Prostate gland (tissue), 2 donors: ENCODE measurements around the gene PC. TPM values are rescaled to one million over a fixed set of nuclear protein-coding genes. Genes with fewer than 3 reads are reported as not detected.
A peak's percentile ranks its signal among the peaks of the same experiment; 100 is the strongest.

Source experiments
- DNase-seq: peaks from one replicate; pipeline ENCODE4 v3.0.0-alpha.2; 2019; ENCODE audit warnings: low spot score
- H3K27ac ChIP-seq, 2 donors: fragments of 200-600 bp; sonication (generic); 2 replicates each; pipeline ENCODE4 v1.5.1; 2017 to 2019
- H3K27me3 ChIP-seq: fragments of 200-600 bp; sonication (generic); replicated peaks from 2 replicates; pipeline ENCODE4 v1.5.1; 2019; ENCODE audit not compliant: insufficient read depth
- H3K36me3 ChIP-seq, 2 donors: fragments of 200-600 bp; sonication (generic); 1 replicate in 1 of 2; 2 replicates in 1 of 2; pipeline versions ENCODE4 v1.5.1 to v1.8.1; 2017 to 2019
- H3K4me1 ChIP-seq: fragments of 200-600 bp; sonication (generic); replicated peaks from 2 replicates; pipeline ENCODE4 v1.5.1; 2019
- H3K4me3 ChIP-seq, 2 donors: fragments of 200-600 bp; sonication (generic); 2 replicates each; pipeline ENCODE4 v1.5.1; 2017 to 2019
- H3K9me3 ChIP-seq: fragments of 200-600 bp; sonication (generic); 2 replicates; pipeline ENCODE4 v1.5.1; 2017
- CTCF ChIP-seq, 4 experiments: fragments of 200-600 bp in 2 of 4; fragments of 450-650 bp in 2 of 4; sonication (generic) in 2 of 4; IDR thresholded peaks; 1 replicate in 3 of 4; 2 replicates in 1 of 4; pipeline ENCODE4 v1.5.1; 2016 to 2019; ENCODE audit warnings: antibody characterized with exemption in 4 of 4, mild to moderate bottlenecking in 2 of 4, moderate library complexity in 2 of 4
- POLR2A ChIP-seq: fragments of 450-650 bp; IDR thresholded peaks from one replicate; pipeline ENCODE4 v1.6.1; 2016; ENCODE audit warnings: antibody characterized with exemption, mild to moderate bottlenecking
- POLR2AphosphoS5 ChIP-seq: sonication (generic); formaldehyde crosslinking; IDR thresholded peaks from one replicate; pipeline ENCODE4 v1.6.1; 2017; ENCODE audit warnings: antibody characterized with exemption
- WGBS: methylation state at CpG from one replicate; pipeline ENCODE4 v1.1.5; 2018; 5-methylcytosine and 5-hydroxymethylcytosine counted together
- intact Hi-C: fragments of 100-400 bp; cut with DNase I; formaldehyde crosslinking; loops from one replicate; pipeline ENCODE4 v1.14.2; 2022
- total RNA-seq, 2 donors: library from RNA; depleted of rRNA; stranded (reverse); fragments of >200 nt; gene quantifications; one replicate each; pipeline ENCODE4 v1.1.0, GENCODE V29; 2016

The PC gene
- total RNA-seq, 2 donors from 2014 or later, result 42.8 to 43.4 TPM

DNA sequence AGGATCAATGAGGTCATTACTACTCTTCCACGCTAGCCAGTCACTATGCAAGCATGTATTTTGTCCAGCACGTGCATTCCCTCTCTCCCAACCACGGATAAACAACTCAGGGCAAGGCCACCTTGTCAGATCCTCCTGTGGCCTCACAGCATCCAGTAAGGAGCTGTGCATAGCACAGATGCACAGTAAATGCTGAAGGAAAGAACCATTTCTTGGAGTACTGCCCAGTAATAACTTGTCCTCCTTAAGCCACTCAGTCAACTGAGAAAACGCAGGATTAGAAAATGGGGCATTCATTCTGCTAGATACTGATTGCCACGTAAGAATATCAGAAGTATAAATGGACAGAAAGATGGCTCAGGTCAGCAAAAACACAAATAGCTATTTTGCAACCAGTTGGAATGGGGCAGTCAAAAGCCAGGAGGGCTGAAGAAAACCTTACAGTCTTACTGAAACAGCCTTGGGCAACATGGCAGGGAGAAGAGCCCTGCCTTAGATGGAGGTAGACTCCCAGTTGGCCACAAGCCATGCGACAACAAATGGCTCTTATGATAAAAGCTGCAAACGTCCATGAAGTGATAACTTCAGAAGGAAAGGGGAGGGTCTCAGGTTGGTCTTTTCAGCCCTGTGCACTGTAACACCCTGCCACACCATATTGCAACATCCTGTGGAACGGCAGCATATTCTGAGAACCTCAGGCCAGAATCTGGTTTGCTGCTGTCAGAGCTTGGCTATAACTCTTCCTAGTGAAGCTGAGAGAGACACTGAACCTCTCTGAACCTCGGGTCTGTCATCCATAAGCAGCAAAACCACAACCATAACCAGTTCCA lies 23.0 kb downstream of the PC start:
- TF ChIP-seq CTCF (IDR thresholded peaks at IDR 0.05) (no peak), POLR2AphosphoS5 (no peak), POLR2A (no peak)
- Histone ChIP-seq H3K9me3 (no peaks in the 10 kb centered on the region), H3K27ac (peak overlapping the region in 1 of 2 donors; percentile 33), H3K36me3 (no peaks in the 10 kb centered on the region), H3K4me3 (no peak overlapping the region), H3K4me1 (peaks cover 6% of the 10 kb centered on the region), H3K27me3 (no peaks in the 10 kb centered on the region)
- intact Hi-C loops, result no loop called here
- 55% methylated on average over 9 of the region's 9 CpGs for WGBS
- DNase-seq, result no peak

DNA sequence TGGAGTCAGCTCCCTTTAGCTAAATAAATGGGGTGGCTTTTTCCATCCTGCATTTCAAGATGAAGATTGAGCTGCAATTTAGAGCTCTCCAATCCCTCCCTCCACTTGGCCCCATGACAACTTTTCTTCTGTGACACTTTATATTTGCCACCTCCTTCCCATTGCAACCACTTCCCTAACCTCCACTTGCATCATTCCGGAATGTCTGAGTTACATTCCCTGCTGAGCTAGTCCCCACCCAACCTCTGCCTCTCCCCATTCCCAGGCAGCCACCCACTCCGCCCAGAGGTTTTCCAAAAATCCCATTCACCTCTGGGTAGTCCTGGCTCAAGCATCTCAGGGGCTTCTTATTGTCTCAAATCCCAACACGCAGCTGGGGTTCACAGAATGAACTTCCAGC lies 24.7 kb downstream of the PC start:
- TF ChIP-seq CTCF (IDR thresholded peaks at IDR 0.05) (no peak), POLR2AphosphoS5 (no peak), POLR2A (no peak)
- H3K4me1 ChIP-seq, result peaks cover 6% of the 10 kb centered on the region
- no peak overlapping the region for H3K4me3 ChIP-seq
- WGBS, result 96% methylated on average over 3 of the region's 3 CpGs
- H3K27me3 ChIP-seq, result no peaks in the 10 kb centered on the region
- peak overlapping the region in 1 of 2 donors; percentile 81 for H3K27ac ChIP-seq
- intact Hi-C loops, result no loop called here
- H3K36me3 ChIP-seq, result no peaks in the 10 kb centered on the region
- no peaks in the 10 kb centered on the region for H3K9me3 ChIP-seq
- DNase-seq, result no peak

DNA sequence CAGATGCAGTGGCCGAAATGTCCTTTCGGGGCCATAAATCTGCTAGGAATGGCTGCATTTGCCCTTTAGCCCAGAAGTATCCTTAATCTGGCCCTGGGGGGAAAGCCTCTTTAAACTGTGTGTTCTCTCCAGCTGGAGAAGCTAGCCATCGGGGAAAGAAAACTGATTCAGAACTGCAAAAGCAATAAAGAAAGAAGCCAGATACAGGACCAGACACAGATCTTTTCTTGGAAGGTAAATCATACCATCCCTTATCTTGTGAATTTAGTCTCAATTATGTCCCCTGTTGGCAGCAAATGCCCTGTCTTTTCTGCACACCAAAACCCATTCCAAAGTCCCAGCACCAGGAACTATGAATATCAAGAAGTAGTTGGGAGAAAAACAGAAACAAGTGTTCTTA lies 25.6 kb downstream of the PC start:
- no peaks in the 10 kb centered on the region for H3K36me3 ChIP-seq
- no peak overlapping the region for H3K4me3 ChIP-seq
- no peaks in the 10 kb centered on the region for H3K27me3 ChIP-seq
- intact Hi-C loops, result no loop called here
- H3K4me1 ChIP-seq, result peaks cover 6% of the 10 kb centered on the region
- no peaks in the 10 kb centered on the region for H3K9me3 ChIP-seq
- 79% methylated on average over 3 of the region's 3 CpGs for WGBS
- no peak for DNase-seq
- H3K27ac ChIP-seq, result peak overlapping the region; percentile 46 to 81
- no peak for TF ChIP-seq CTCF (IDR thresholded peaks at IDR 0.05)
- no peak for TF ChIP-seq POLR2AphosphoS5
- no peak for TF ChIP-seq POLR2A

- intact Hi-C loops, result no loop called here
- H3K4me3 ChIP-seq, result no peak overlapping the region
- WGBS, result 58% methylated on average over 4 of the region's 4 CpGs
- no peaks in the 10 kb centered on the region for H3K9me3 ChIP-seq
- H3K27me3 ChIP-seq, result no peaks in the 10 kb centered on the region
- no peak for DNase-seq
- H3K27ac ChIP-seq, result peak overlapping the region in 1 of 2 donors; percentile 81
- TF ChIP-seq POLR2AphosphoS5, result no peak
- peaks cover 6% of the 10 kb centered on the region for H3K4me1 ChIP-seq
- H3K36me3 ChIP-seq, result no peaks in the 10 kb centered on the region
Measured at GRCh38 chr11:66929753-66930152, 28.4 kb downstream of the PC start.

GRCh38 chr11:66924272-66924671 lies 33.9 kb downstream of the PC start:
- H3K27ac ChIP-seq, result no peak overlapping the region
- no peak for TF ChIP-seq POLR2A
- TF ChIP-seq CTCF (IDR thresholded peaks at IDR 0.05), result no peak
- TF ChIP-seq POLR2AphosphoS5, result no peak
- no peak for DNase-seq
- no peaks in the 10 kb centered on the region for H3K4me1 ChIP-seq
- no peaks in the 10 kb centered on the region for H3K36me3 ChIP-seq
- H3K27me3 ChIP-seq, result no peaks in the 10 kb centered on the region
- 100% methylated on average over 1 of the region's 1 CpG for WGBS
- no peaks in the 10 kb centered on the region for H3K9me3 ChIP-seq
- intact Hi-C loops, result no loop called here
- H3K4me3 ChIP-seq, result no peak overlapping the region
